Measurements from ENCODE around the gene OTUD7B.

OTUD7B gene

GRCh38 chr1:149927563-149928400 is 82.7 kb downstream of the OTUD7B start, which contains the start of gene SF3B4:
Gene SF3B4, minus strand, starts transcription at chr1:149927803. Its CDS starts 44 bp downstream, at chr1:149927759.
- DNase-seq (ENCODE audit: insufficient read length, low spot score) (peak; percentile 78), FAIRE-seq (peak; percentile 89)
- TF ChIP-seq POLR2AphosphoS5 (IDR thresholded peaks at IDR 0.05; ENCODE audit: low read depth, low read length) = peak; percentile 96
- TF ChIP-seq PAX5 (IDR thresholded peaks at IDR 0.05; ENCODE audit: insufficient read depth, low read length, severe bottlenecking) = peak; percentile 99
- peak; percentile 81 for TF ChIP-seq TAF1 (IDR thresholded peaks at IDR 0.05; ENCODE audit: low read depth, low read length)
- peak; percentile 97 for TF ChIP-seq POLR2A (IDR thresholded peaks at IDR 0.05; ENCODE audit: low read depth, low read length)
- peak; percentile 64 for TF ChIP-seq SPI1 (IDR thresholded peaks at IDR 0.05; ENCODE audit: low read depth, low read length)
- peak; percentile 51 for TF ChIP-seq POU2F2 (IDR thresholded peaks at IDR 0.05; ENCODE audit: low read depth, low read length)

DNA sequence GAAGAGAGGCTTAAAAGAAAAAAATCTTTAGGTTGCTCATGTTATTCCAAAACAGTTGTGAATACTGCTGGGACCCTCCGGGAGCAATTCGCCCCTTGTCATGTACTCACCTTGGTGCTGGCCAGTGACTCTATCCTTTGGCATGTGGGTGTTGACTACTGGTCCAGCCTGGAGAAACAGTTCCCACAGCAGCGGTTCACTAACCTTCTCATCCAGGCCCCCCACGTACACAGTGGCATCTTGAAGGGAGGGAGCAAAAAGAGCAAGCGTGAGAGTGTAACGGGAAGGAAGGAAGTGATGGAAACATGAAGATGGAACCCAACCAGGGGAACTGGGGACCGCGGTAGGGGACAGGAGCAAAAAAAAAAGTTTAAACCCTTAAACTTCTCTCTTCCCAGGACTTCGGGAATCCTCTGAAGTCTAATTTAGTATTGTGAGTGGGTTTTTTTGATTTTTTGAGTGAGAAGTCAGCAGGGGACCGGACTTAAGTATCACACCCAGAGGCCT is 83.4 kb downstream of the OTUD7B start:
- DNase-seq (ENCODE audit: insufficient read length, low spot score) (no peak), FAIRE-seq (peak; percentile 47)
- TF ChIP-seq SPI1 (IDR thresholded peaks at IDR 0.05; ENCODE audit: low read depth, low read length) (no peak), TAF1 (IDR thresholded peaks at IDR 0.05; ENCODE audit: low read depth, low read length) (no peak), POLR2A (IDR thresholded peaks at IDR 0.05; ENCODE audit: low read depth, low read length) (no peak), POLR2AphosphoS5 (IDR thresholded peaks at IDR 0.05; ENCODE audit: low read depth, low read length) (no peak), PAX5 (IDR thresholded peaks at IDR 0.05; ENCODE audit: insufficient read depth, low read length, severe bottlenecking) (no peak), POU2F2 (IDR thresholded peaks at IDR 0.05; ENCODE audit: low read depth, low read length) (no peak)

DNA sequence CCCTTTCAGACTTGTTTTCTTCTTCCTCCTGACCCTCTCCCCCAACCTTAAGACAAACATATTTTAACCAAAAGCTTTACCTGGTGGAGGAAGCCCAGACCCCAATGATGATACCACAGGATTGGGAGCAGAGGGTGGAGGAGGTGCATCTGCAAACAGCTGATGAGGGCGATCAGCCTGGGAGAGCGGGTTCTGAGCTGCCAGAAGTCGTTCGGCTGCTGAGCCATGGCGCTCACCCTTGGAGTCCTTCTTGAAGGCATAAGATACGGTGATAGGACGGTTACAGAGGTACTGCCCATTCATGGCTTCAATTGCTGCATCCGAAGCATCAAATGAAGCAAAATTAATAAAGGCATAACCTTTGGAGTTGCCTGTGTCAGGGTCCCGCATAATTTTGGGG is 84.2 kb downstream of the OTUD7B start:
- DNase-seq (ENCODE audit: insufficient read length, low spot score) (no peak), FAIRE-seq (no peak)
- TF ChIP-seq POLR2AphosphoS5 (IDR thresholded peaks at IDR 0.05; ENCODE audit: low read depth, low read length) = no peak
- TF ChIP-seq POU2F2 (IDR thresholded peaks at IDR 0.05; ENCODE audit: low read depth, low read length) = no peak
- TF ChIP-seq SPI1 (IDR thresholded peaks at IDR 0.05; ENCODE audit: low read depth, low read length) = no peak
- no peak for TF ChIP-seq POLR2A (IDR thresholded peaks at IDR 0.05; ENCODE audit: low read depth, low read length)
- no peak for TF ChIP-seq TAF1 (IDR thresholded peaks at IDR 0.05; ENCODE audit: low read depth, low read length)
- TF ChIP-seq PAX5 (IDR thresholded peaks at IDR 0.05; ENCODE audit: insufficient read depth, low read length, severe bottlenecking) = no peak

DNA sequence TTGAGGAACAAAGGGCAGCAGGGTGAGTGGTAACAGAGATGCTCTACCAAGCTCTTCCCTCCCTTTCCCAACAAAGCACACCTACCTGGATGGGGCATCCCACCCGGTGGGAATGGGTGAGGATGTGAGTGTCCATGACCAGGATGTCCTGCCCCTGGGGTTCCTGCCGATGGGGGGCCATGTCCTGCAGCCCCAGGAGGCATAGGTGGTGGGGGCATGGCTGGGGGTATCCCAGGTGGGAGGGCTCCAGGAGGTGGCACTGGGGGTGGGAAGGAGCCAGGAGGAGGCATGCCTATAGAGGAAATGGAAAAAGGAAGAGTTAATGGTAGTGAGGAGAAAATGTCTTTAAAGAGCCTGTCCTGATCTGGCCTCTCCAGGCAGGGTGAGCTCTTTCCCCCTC is 84.8 kb downstream of the OTUD7B start:
- FAIRE-seq (no peak), DNase-seq (ENCODE audit: insufficient read length, low spot score) (no peak)
- TF ChIP-seq TAF1 (IDR thresholded peaks at IDR 0.05; ENCODE audit: low read depth, low read length) (no peak), POU2F2 (IDR thresholded peaks at IDR 0.05; ENCODE audit: low read depth, low read length) (no peak), POLR2AphosphoS5 (IDR thresholded peaks at IDR 0.05; ENCODE audit: low read depth, low read length) (no peak)

DNA sequence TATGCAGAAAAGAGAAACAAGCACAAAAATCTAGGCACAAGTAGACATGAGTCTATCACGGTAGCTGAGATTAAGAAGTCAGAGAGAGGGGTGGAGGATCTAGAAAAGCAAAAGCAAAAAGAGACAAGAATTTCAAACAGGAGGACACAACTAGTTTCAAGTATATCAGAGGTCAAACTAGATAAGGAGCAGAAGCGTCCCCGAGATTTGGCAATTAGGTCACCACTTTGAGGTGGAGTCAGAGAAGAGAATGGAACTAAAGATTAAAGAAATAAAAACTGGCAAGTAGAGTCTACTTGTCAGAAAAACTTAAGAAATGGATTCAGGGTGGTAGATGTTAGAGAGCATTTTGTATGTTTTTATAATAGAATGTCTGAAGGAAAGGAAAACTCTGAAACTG is 85.2 kb downstream of the OTUD7B start:
- no peak for FAIRE-seq
- TF ChIP-seq POLR2AphosphoS5 (IDR thresholded peaks at IDR 0.05; ENCODE audit: low read depth, low read length) (no peak), SPI1 (IDR thresholded peaks at IDR 0.05; ENCODE audit: low read depth, low read length) (no peak), POLR2A (IDR thresholded peaks at IDR 0.05; ENCODE audit: low read depth, low read length) (no peak), TAF1 (IDR thresholded peaks at IDR 0.05; ENCODE audit: low read depth, low read length) (no peak), POU2F2 (IDR thresholded peaks at IDR 0.05; ENCODE audit: low read depth, low read length) (no peak), PAX5 (IDR thresholded peaks at IDR 0.05; ENCODE audit: insufficient read depth, low read length, severe bottlenecking) (no peak)
- DNase-seq (ENCODE audit: insufficient read length, low spot score) = no peak

GRCh38 chr1:149923626-149924025 is 86.9 kb downstream of the OTUD7B start:
- TF ChIP-seq TAF1 (IDR thresholded peaks at IDR 0.05; ENCODE audit: low read depth, low read length) = no peak
- no peak for TF ChIP-seq SPI1 (IDR thresholded peaks at IDR 0.05; ENCODE audit: low read depth, low read length)
- no peak for TF ChIP-seq POU2F2 (IDR thresholded peaks at IDR 0.05; ENCODE audit: low read depth, low read length)
- no peak for TF ChIP-seq POLR2AphosphoS5 (IDR thresholded peaks at IDR 0.05; ENCODE audit: low read depth, low read length)
- no peak for TF ChIP-seq PAX5 (IDR thresholded peaks at IDR 0.05; ENCODE audit: insufficient read depth, low read length, severe bottlenecking)
- no peak for TF ChIP-seq POLR2A (IDR thresholded peaks at IDR 0.05; ENCODE audit: low read depth, low read length)
- no peak for FAIRE-seq
- DNase-seq (ENCODE audit: insufficient read length, low spot score) = no peak

DNA sequence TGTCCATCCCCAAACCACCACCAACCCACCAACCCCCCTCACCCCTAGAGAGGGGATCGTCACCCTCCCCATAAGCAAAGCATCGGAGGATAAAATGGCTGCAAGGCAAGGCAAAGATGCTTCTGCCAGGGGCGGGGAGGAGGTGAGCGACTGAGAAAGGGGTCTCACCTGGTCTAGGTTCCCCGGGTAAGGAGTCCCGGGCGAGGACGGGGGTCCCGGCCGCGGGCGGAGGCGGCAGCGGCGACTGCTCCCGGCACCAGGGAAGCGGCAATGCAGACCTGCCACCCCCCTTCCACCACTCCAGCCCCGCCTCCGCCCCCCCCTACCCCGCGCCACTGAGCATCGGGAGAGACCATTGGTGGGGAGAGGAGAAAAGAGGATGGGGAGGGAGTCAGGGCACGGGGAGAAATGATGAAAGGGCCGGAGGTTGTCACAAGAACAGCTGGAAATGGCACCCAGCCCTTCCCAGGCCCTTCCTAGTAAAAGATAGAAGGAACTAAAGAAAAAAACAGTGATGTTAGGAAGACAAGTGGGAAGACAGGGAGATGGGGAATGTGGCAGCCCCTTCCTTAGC is 92.9 kb downstream of the OTUD7B start, which contains the start of gene SV2A:
SV2A (minus strand) TSS at position 274 of the 574 bp plus-strand sequence. CDS start 4,004 bp downstream, outside the sequence.
- FAIRE-seq (no peak), DNase-seq (ENCODE audit: insufficient read length, low spot score) (no peak)

DNA sequence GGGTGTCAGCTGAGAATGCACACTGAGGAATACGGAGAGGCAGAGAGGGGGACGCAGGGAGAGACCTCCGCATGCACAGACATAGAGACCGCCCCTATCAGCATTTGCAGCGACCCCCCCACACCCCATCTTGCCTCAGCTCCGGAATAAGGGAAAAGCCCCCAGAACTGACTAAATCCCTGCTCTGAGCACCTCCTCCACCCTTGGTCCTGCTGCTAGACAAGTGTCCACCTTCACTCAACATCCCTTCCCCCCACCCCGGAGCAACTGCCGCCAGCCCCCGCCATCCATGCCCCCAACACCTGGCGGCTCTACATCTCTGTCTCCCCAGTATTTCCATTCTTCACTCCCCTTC is 93.7 kb downstream of the OTUD7B start:
- FAIRE-seq (no peak), DNase-seq (ENCODE audit: insufficient read length, low spot score) (no peak)
- TF ChIP-seq SPI1 (IDR thresholded peaks at IDR 0.05; ENCODE audit: low read depth, low read length) (no peak), POU2F2 (IDR thresholded peaks at IDR 0.05; ENCODE audit: low read depth, low read length) (no peak), POLR2A (IDR thresholded peaks at IDR 0.05; ENCODE audit: low read depth, low read length) (no peak), POLR2AphosphoS5 (IDR thresholded peaks at IDR 0.05; ENCODE audit: low read depth, low read length) (no peak), PAX5 (IDR thresholded peaks at IDR 0.05; ENCODE audit: insufficient read depth, low read length, severe bottlenecking) (no peak), TAF1 (IDR thresholded peaks at IDR 0.05; ENCODE audit: low read depth, low read length) (no peak)

More for the DNA sequence above, 92.9 kb downstream of the OTUD7B start, which contains the start of gene SV2A:
- TF ChIP-seq PAX5 (IDR thresholded peaks at IDR 0.05; ENCODE audit: insufficient read depth, low read length, severe bottlenecking) (no peak), POLR2A (IDR thresholded peaks at IDR 0.05; ENCODE audit: low read depth, low read length) (no peak), POLR2AphosphoS5 (IDR thresholded peaks at IDR 0.05; ENCODE audit: low read depth, low read length) (no peak), SPI1 (IDR thresholded peaks at IDR 0.05; ENCODE audit: low read depth, low read length) (no peak), POU2F2 (IDR thresholded peaks at IDR 0.05; ENCODE audit: low read depth, low read length) (no peak), TAF1 (IDR thresholded peaks at IDR 0.05; ENCODE audit: low read depth, low read length) (no peak)
